ENCODE data around the gene FAM131B.
A peak's percentile ranks its signal among the peaks of the same experiment; 100 is the strongest.

The FAM131B gene

GRCh38 chr7:143308632-143309031 is 53.9 kb downstream of the FAM131B start:
- no peak for TF ChIP-seq CTCF (IDR thresholded peaks at IDR 0.05; ENCODE audit: low read depth, low read length)
- no peak overlapping the region for H3K27ac ChIP-seq
- no peaks in the 10 kb centered on the region for H3K9me3 ChIP-seq (ENCODE audit: severe bottlenecking)
- H3K27me3 ChIP-seq (ENCODE audit: insufficient read depth, low read depth, severe bottlenecking): no peaks in the 10 kb centered on the region
- H3K4me3 ChIP-seq (ENCODE audit: low read depth, low read length): no peak overlapping the region
- H3K36me3 ChIP-seq: peaks cover 55% of the 10 kb centered on the region
- DNase-seq: no peak

GRCh38 chr7:143305423-143306070 is 57.0 kb downstream of the FAM131B start:
- peaks cover 80% of the 10 kb centered on the region for H3K36me3 ChIP-seq
- no peak overlapping the region for H3K27ac ChIP-seq
- peak; percentile 71 for DNase-seq
- H3K27me3 ChIP-seq (ENCODE audit: insufficient read depth, low read depth, severe bottlenecking): no peaks in the 10 kb centered on the region
- TF ChIP-seq CTCF (IDR thresholded peaks at IDR 0.05; ENCODE audit: low read depth, low read length): peak; percentile 89
- H3K9me3 ChIP-seq (ENCODE audit: severe bottlenecking): no peaks in the 10 kb centered on the region
- no peak overlapping the region for H3K4me3 ChIP-seq (ENCODE audit: low read depth, low read length)

GRCh38 chr7:143304938-143305337 is 57.6 kb downstream of the FAM131B start:
- DNase-seq: no peak
- H3K36me3 ChIP-seq: peaks cover 85% of the 10 kb centered on the region
- H3K9me3 ChIP-seq (ENCODE audit: severe bottlenecking): no peaks in the 10 kb centered on the region
- H3K27ac ChIP-seq: no peak overlapping the region
- H3K4me3 ChIP-seq (ENCODE audit: low read depth, low read length): no peak overlapping the region
- TF ChIP-seq CTCF (IDR thresholded peaks at IDR 0.05; ENCODE audit: low read depth, low read length): no peak
- H3K27me3 ChIP-seq (ENCODE audit: insufficient read depth, low read depth, severe bottlenecking): no peaks in the 10 kb centered on the region

- Histone ChIP-seq H3K9me3 (ENCODE audit: severe bottlenecking) (no peaks in the 10 kb centered on the region), H3K27me3 (ENCODE audit: insufficient read depth, low read depth, severe bottlenecking) (no peaks in the 10 kb centered on the region), H3K36me3 (peaks cover 91% of the 10 kb centered on the region), H3K27ac (no peak overlapping the region), H3K4me3 (ENCODE audit: low read depth, low read length) (no peak overlapping the region)
- no peak for TF ChIP-seq CTCF (IDR thresholded peaks at IDR 0.05; ENCODE audit: low read depth, low read length)
- DNase-seq: no peak
These were observed 58.8 kb downstream of the FAM131B start for GRCh38 chr7:143303733-143304132.

All from WERI-Rb-1 (cell line).